Aorta (tissue), 5 donors: ENCODE results near the gene OR2T27. TPM values are rescaled to one million over a fixed set of nuclear protein-coding genes. Genes with fewer than 3 reads are reported as not detected.

ENCODE experiments used
- ATAC-seq: fragments of 200-7000 bp; cut with Tn5 transposase; one replicate; pipeline ENCODE4 v1.9.1; 2022; ENCODE audit warnings: moderate library complexity; ENCODE audit not compliant: low FRiP score
- DNase-seq, 2 donors: peaks; one replicate each; pipeline ENCODE4 v3.0.0-alpha.2; 2020
- H3K27ac ChIP-seq, 2 donors: one replicate each; pipeline ENCODE4 v1.5.1; 2013; ENCODE audit warnings: low read length in 2 of 2, mild to moderate bottlenecking in 2 of 2, moderate library complexity in 2 of 2, control low read depth in 1 of 2, inconsistent platforms in 1 of 2, low read depth in 1 of 2
- H3K27me3 ChIP-seq, 2 donors: one replicate each; pipeline ENCODE4 v1.6.1; 2013; ENCODE audit warnings: control low read depth in 1 of 2, low read length in 1 of 2, mild to moderate bottlenecking in 1 of 2, moderate library complexity in 1 of 2; ENCODE audit not compliant: insufficient read depth in 2 of 2, control insufficient read depth in 1 of 2
- H3K36me3 ChIP-seq, 2 donors: one replicate each; pipeline ENCODE4 v1.6.1; 2013; ENCODE audit warnings: control low read depth in 1 of 2, low read length in 1 of 2, mild to moderate bottlenecking in 1 of 2; ENCODE audit not compliant: insufficient read depth in 2 of 2, control insufficient read depth in 1 of 2
- H3K4me1 ChIP-seq, 2 donors: one replicate each; pipeline ENCODE4 v1.6.1; 2013; ENCODE audit warnings: low read length in 2 of 2, control low read depth in 1 of 2, mild to moderate bottlenecking in 1 of 2, moderate library complexity in 1 of 2; ENCODE audit not compliant: insufficient read depth in 2 of 2, control insufficient read depth in 1 of 2
- H3K4me3 ChIP-seq, 2 donors: one replicate each; pipeline ENCODE4 v1.5.1; 2013; ENCODE audit warnings: low read length in 2 of 2, control low read depth in 1 of 2, mild to moderate bottlenecking in 1 of 2
- H3K9me3 ChIP-seq: one replicate; pipeline ENCODE4 v1.6.1; 2013; ENCODE audit warnings: mild to moderate bottlenecking, low read length; ENCODE audit not compliant: control insufficient read depth
- WGBS, 2 donors: extraction: QIAGEN DNeasy Blood & Tissue Kit; methylation state at CpG; one replicate each; pipeline ENCODE4 v1.1.7; 2013; 5-methylcytosine and 5-hydroxymethylcytosine counted together
- intact Hi-C, 2 donors: fragments of 100-400 bp; cut with DNase I; formaldehyde crosslinking; loops; one replicate each; pipeline versions ENCODE4 v1.14.2 to v1.15.0; 2022
- polyA plus RNA-seq, 2 donors: library from polyadenylated mRNA; stranded (reverse); fragments of 200-250 nt; gene quantifications; one replicate each; pipeline ENCODE4 v1.2.3, GENCODE V29; 2013
- total RNA-seq, 2 donors: library from RNA; stranded (reverse); fragmentation: NEBNext Ultra II Directional; extraction: Animal tissue kit (Norgen Biotek cat#: 25700); gene quantifications; one replicate each; pipeline ENCODE4 v1.2.1, GENCODE V29; 2021
- donor health status: healthy with polysubstance abuse.
- donor health status: Bipolar disorder and iron deficiency.
- donor health status: DM: no; HTN: no; CAD: no.
- donor health status: DM: no; HTN: no; CAD: no.
- donor health status: DM: yes; HTN: yes; CAD: no.

Gene OR2T27
- total and polyA plus RNA-seq, 4 donors, result not detected

GRCh38 chr1:248627971-248628844 lies 27.1 kb downstream of the OR2T27 start:
- Histone ChIP-seq H3K4me3 (no peak overlapping the region), H3K36me3 (no peaks in the 10 kb centered on the region), H3K27ac (no peak overlapping the region), H3K27me3 (no peaks in the 10 kb centered on the region), H3K4me1 (no peaks in the 10 kb centered on the region), H3K9me3 (no peaks in the 10 kb centered on the region)
- WGBS, 2 donors, result 74 to 78% methylated on average over 9 of the region's 9 CpGs
- DNase-seq, result no peak
- ATAC-seq, result no peak
- intact Hi-C loops, result loop anchor here in 1 of 2 donors (10.0 kb wide), 1 partner anchor 57 kb away; no protein-coding TSS in a partner anchor

- H3K27ac ChIP-seq, result no peak overlapping the region
- no peaks in the 10 kb centered on the region for H3K9me3 ChIP-seq
- DNase-seq (no peak), ATAC-seq (no peak)
- H3K4me3 ChIP-seq, result no peak overlapping the region
- intact Hi-C loops, result loop anchor here in 1 of 2 donors (10.0 kb wide), 1 partner anchor 59 kb away; no protein-coding TSS in a partner anchor
- H3K27me3 ChIP-seq, result no peaks in the 10 kb centered on the region
- no peaks in the 10 kb centered on the region for H3K4me1 ChIP-seq
- 67 to 78% methylated on average over 5 of the region's 5 CpGs for WGBS, 2 donors
- H3K36me3 ChIP-seq, result no peaks in the 10 kb centered on the region
Measured at GRCh38 chr1:248625971-248626370, 29.4 kb downstream of the OR2T27 start.

GRCh38 chr1:248625166-248625565 lies 30.2 kb downstream of the OR2T27 start:
- DNase-seq, result no peak
- 60 to 68% methylated on average over 4 of the region's 4 CpGs for WGBS, 2 donors

GRCh38 chr1:248622570-248623001 lies 32.7 kb downstream of the OR2T27 start:
- intact Hi-C loops, result loop anchor here in 1 of 2 donors (5.0 to 10.0 kb wide), 2 partner anchors 62 to 185 kb away; no protein-coding TSS in a partner anchor
- no peak overlapping the region for H3K27ac ChIP-seq
- H3K27me3 ChIP-seq, result no peaks in the 10 kb centered on the region
- ATAC-seq (no peak), DNase-seq (no peak)
- no peaks in the 10 kb centered on the region for H3K4me1 ChIP-seq
- H3K9me3 ChIP-seq, result no peaks in the 10 kb centered on the region
- no peaks in the 10 kb centered on the region for H3K36me3 ChIP-seq
- WGBS, 2 donors, result 60 to 66% methylated on average over 4 of the region's 4 CpGs
- H3K4me3 ChIP-seq, result no peak overlapping the region

More at GRCh38 chr1:248625166-248625565, 30.2 kb downstream of the OR2T27 start:
- no peak overlapping the region for H3K27ac ChIP-seq
- intact Hi-C loops, result loop anchor here in 1 of 2 donors (10.0 kb wide), 1 partner anchor 60 kb away; no protein-coding TSS in a partner anchor
- ATAC-seq, result no peak
- no peaks in the 10 kb centered on the region for H3K27me3 ChIP-seq
- H3K4me1 ChIP-seq, result no peaks in the 10 kb centered on the region
- H3K4me3 ChIP-seq, result no peak overlapping the region
- H3K36me3 ChIP-seq, result no peaks in the 10 kb centered on the region
- H3K9me3 ChIP-seq, result no peaks in the 10 kb centered on the region

GRCh38 chr1:248621770-248622169 lies 33.6 kb downstream of the OR2T27 start:
- 56 to 67% methylated on average over 7 of the region's 7 CpGs for WGBS, 2 donors
- Histone ChIP-seq H3K27ac (no peak overlapping the region), H3K27me3 (no peaks in the 10 kb centered on the region), H3K4me1 (no peaks in the 10 kb centered on the region), H3K36me3 (no peaks in the 10 kb centered on the region), H3K4me3 (no peak overlapping the region), H3K9me3 (no peaks in the 10 kb centered on the region)
- intact Hi-C loops, result loop anchor here in 1 of 2 donors (5.0 to 10.0 kb wide), 2 partner anchors 63 to 186 kb away; no protein-coding TSS in a partner anchor
- ATAC-seq, result no peak
- no peak for DNase-seq

- intact Hi-C loops, result no loop called here
- H3K4me3 ChIP-seq, result no peak overlapping the region
- WGBS, 2 donors, result 3 to 6% methylated on average over 3 of the region's 3 CpGs
Measured at GRCh38 chr1:248618878-248619277, 36.5 kb downstream of the OR2T27 start.

GRCh38 chr1:248618119-248618518 lies 37.2 kb downstream of the OR2T27 start:
- Histone ChIP-seq H3K36me3 (no peaks in the 10 kb centered on the region), H3K4me1 (no peaks in the 10 kb centered on the region), H3K27me3 (peaks cover 0 to 3% of the 10 kb centered on the region in 2 donors), H3K9me3 (no peaks in the 10 kb centered on the region), H3K27ac (no peak overlapping the region), H3K4me3 (no peak overlapping the region)
- WGBS, 2 donors, result 64 to 66% methylated on average over 7 of the region's 7 CpGs
- intact Hi-C loops, result no loop called here
- no peak for ATAC-seq
- DNase-seq, result no peak

More at GRCh38 chr1:248618878-248619277, 36.5 kb downstream of the OR2T27 start:
- H3K27me3 ChIP-seq, result peaks cover 0 to under 1% of the 10 kb centered on the region in 2 donors
- no peaks in the 10 kb centered on the region for H3K36me3 ChIP-seq
- ATAC-seq (no peak), DNase-seq (peak; percentile 63 to 69)
- H3K4me1 ChIP-seq, result no peaks in the 10 kb centered on the region
- H3K27ac ChIP-seq, result no peak overlapping the region
- no peaks in the 10 kb centered on the region for H3K9me3 ChIP-seq

- H3K36me3 ChIP-seq, result no peaks in the 10 kb centered on the region
- 56 to 72% methylated on average over 1 of the region's 1 CpG for WGBS, 2 donors
- ATAC-seq, result no peak
- H3K4me1 ChIP-seq, result no peaks in the 10 kb centered on the region
- DNase-seq, result no peak
- H3K4me3 ChIP-seq, result no peak overlapping the region
- intact Hi-C loops, result no loop called here
- H3K27me3 ChIP-seq, result peaks cover 0 to 3% of the 10 kb centered on the region in 2 donors
- no peaks in the 10 kb centered on the region for H3K9me3 ChIP-seq
- no peak overlapping the region for H3K27ac ChIP-seq
Measured at GRCh38 chr1:248613742-248614141, 41.6 kb downstream of the OR2T27 start.
